HG03159 (cell line): ENCODE results near the gene NRXN2.
"Not testable (repeated sequence)": the region's sequence is repeated elsewhere in the genome, so short reads cannot be mapped to it uniquely, and the experiment has no call there.

Experiments used
- ATAC-seq: cut with Tn5 transposase; IDR thresholded peaks from one replicate; pipeline ENCODE4 v1.9.1; 2021; ENCODE audit warnings: mild to moderate bottlenecking, moderate library complexity; ENCODE audit not compliant: unreplicated experiment

NRXN2 gene

GRCh38 chr11:64569300-64569970 lies 153.6 kb downstream of the NRXN2 start:
- no peak for ATAC-seq

- no peak for ATAC-seq
These were observed 154.3 kb downstream of the NRXN2 start for GRCh38 chr11:64568584-64569140.

GRCh38 chr11:64568041-64568571 lies 154.9 kb downstream of the NRXN2 start:
- ATAC-seq: no peak

GRCh38 chr11:64566915-64567891 lies 155.8 kb downstream of the NRXN2 start:
- ATAC-seq: no peak

DNA sequence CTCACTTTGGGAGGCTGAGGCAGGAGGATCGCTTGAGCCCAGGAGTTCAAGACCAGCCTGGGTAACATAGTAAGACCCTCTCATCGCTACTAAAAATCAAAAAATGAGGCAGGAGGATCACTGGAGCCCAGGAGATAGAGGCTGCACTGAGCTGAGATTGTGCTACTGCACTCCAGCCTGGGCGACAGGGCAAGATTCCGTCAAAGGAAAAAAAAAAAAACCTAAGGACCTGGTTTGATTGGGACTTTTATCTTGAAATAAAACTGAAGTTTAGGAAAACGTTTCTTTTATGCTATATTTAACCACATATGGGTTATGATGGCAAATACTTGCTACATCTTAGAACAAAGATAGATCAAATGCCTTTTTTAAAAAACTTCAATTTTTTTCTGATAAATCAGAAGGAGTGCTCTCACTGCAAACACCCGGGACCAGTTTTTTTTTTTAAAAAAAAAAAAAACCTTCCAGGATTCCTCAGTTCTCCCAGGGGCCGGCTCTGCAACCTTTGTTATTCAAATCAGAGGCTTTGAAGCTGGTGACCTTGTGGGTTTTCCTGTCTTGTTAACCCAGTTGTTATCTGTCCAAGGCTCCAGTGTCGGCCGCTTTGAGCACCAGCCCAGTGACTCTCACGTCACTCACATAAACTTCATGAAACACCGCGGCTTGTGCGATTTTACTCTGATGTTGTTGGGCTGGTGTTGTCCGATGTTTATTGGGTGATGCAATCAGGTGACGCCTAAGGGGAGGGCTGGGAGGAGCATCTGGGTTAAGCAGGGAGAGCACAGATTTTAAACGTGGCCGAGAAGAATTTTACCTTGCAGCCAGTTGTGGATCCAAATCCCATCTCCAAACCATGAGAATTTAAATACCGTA lies 156.7 kb downstream of the NRXN2 start:
- ATAC-seq: no peak

DNA sequence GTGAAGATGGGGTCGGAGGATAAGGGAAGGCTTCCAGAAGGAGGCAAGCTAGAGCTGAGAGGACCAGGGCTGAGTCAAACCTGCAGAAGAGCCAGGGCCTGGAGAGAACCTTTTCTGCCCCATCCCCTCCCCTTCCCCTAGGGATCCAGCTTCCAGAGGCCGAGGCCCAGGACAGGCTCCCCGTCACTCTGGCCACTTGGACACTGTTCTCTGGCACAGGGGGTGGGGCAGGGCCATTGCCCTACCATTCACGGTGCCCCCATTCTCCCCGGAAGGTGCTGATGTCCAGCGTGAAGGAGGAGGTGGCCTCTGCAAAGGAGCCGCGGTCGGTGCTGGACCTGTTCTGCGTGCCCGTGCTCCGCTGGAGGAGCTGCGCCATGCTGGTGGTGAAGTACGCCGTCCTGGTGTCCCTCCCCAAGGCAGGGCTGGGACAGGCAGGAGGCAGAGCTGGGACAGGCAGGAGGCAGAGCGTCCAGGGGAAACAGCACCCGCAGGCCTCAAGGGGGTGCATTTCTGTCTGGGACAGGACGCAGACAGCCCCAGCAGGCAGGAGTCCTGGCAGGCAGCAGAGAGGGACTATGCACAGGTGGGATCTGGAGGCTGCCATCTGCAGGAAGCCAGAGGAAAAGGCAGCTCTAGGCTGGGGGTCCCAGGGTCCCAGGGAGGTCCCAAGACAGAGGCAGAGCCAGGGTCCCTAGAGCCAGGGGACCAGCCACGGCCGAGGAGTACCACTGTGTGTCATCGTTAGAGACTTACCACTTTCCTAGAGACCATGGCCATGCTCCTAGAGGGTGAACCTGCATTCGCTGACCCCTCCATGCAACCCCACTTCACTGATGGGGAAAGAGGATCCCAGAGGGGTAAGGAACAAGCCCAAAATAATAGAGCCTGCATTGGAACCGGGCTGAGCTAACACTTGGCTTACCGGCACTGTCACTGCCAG lies 157.8 kb downstream of the NRXN2 start:
- no peak for ATAC-seq

DNA sequence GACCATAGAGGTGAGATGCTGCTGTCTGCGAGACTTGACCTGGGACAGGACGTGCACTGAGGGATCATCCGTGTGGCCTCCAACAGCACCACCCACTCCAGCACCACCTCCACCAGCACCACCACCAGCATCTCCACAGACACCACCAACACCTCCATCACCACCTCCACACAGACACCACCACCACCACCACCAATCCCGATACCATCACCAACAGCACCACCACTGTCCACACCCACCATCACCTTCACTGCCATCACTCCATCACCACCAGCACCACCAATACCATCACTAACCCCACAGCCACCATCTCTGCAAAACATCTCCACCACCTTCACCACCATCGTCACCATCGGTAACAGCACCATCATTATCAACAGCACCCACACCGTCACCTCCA lies 158.6 kb downstream of the NRXN2 start:
- ATAC-seq: no peak

- ATAC-seq: no peak
These were observed 159.0 kb downstream of the NRXN2 start for GRCh38 chr11:64563966-64564365.

- no peak for ATAC-seq
These were observed 160.2 kb downstream of the NRXN2 start for GRCh38 chr11:64562723-64563351.

DNA sequence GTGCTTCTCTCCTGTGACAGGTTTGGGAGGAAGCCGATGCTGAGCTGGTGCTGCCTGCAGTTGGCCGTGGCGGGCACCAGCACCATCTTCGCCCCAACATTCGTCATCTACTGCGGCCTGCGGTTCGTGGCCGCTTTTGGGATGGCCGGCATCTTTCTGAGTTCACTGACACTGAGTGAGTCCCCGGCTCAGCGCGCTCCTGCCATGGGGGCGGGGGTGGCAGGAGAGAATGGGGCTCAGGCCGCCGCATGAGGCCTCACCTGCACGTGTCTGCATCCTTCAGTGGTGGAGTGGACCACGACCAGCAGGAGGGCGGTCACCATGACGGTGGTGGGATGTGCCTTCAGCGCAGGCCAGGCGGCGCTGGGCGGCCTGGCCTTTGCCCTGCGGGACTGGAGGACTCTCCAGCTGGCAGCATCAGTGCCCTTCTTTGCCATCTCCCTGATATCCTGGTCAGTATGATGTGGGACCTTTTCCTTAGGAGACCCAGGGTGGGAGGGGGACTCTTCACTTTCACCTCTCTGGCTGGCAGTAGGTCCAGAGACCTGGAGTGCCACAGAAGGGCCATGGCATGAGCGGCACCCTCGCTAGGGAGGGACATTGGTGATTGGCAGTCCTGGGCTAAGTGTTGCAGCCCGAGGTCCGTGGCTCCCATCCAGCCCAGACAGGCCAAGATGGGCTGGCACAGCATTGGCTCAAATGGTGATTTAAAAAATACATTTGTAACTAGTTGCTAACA lies 160.8 kb downstream of the NRXN2 start:
- ATAC-seq: no peak

GRCh38 chr11:64561429-64561828 lies 161.6 kb downstream of the NRXN2 start:
- ATAC-seq: not testable (repeated sequence)

DNA sequence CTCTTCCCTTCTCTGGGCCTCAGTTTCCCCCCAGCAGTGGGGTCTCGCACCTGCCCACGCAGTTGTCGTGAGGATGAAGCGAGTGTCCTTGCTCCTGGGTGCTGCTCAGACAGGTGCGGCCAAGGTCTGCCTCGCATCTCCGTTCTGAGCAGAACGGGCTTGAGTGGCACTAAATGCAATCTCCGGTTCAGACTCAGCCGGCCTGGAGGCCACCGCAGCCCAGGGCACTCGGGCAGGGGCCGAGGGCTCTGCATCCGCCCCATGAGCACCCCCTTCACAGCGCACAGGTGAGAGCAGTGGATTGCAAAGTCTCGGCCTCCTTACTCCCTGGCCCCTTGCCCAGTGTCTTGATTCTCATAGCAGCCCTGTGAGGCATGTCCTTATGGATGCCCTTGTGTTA lies 162.1 kb downstream of the NRXN2 start:
- ATAC-seq: no peak

DNA sequence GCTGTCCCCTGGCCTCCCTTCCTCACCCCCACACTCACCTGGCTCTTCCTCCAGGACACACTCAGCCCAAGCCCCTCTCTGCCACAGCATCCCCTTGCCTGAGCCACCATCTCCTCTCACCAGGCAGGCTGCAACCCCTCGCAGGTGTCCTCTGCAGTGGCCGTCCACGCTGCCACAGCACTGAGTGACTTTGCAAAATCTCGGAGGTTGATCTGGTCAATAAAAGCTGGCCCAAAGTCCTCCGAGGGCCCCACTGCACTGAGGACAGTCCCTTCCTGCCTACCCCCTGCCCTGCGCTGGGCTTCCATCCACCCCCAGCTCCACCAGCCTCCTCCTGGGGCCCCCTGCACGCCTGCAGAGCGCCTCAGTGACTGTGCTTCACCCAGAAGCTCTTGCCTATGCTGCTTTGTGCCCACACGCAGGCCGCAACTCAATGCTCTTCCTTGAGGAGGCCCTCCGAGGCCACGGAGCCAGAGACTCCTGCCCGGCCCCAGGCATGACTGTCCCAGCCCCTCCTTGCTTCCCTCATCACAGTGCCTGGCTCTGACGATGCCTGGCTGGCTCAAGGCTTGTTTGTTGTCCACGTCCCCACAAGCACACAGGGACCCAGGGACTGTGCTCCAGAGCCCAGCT lies 162.7 kb downstream of the NRXN2 start:
- no peak for ATAC-seq

DNA sequence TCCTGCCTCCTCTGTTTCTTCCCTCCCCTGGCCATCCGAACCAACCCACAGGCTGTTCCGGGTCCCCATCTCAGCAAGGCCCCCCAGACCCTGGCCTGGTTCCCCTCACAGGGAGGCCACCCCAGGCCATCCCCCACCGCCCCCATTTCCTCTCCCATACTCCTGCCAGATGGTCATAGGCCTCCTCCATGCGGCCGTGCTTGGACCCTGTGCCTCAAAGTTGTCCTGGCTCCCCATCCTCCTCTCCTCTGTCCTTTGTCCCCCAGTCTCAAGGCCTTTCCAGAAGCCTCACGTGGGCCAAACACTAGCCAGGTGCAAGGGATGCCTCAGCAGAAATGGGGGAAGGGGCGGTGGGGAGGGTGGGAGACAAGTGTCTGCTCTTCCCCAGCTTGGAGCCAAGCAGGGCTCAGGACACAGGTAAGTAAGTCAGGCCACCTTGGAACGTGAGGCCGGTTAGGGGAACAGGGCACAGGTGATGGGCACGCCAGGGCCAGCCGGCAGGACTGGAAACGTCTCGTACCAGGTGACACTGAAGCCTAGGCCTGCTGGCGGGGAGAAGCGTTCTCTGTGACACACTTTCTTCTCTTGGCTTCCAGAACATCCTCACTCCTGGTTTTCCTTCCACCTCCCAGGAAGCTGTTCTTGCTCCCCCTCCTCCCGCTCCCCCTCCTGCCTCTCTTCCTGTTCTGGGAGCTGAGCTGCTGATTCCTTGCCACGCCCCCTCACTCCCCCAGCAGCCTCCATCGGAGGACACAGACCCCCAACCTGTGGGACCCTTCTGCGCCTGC lies 163.5 kb downstream of the NRXN2 start:
- no peak for ATAC-seq

- no peak for ATAC-seq
These were observed 164.1 kb downstream of the NRXN2 start for GRCh38 chr11:64558869-64559268.

DNA sequence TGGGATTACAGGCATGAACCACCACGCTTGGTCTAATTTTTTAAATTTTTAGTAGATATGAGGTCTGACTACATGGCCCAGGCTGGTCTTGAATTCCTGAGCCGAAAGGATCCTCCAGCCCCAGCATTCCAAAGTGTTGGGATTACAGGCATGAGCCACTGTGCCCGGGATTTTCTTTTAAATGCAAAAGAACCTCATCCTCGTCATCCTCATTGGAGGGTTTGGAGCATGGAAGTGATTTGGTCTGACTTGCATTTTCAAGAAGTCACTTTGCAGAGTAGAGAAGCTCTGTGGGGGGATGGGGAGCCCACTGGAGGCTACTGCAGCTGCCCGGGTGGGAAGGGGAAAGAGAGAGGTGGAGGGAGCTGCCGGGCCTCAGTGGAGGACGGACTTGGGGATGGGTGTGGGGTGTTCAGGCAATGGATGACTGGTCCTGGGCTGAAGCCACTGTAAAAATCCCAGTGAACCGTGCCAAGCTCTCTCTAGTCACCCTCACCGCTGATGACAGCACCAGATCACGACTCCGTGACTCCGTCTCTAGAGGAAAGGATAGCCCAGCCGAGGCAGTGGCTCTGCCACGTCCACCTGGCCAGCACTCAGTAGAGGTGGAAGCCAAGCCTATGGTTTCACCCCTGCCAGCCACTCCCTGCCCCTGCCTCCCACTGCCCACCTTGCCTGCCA lies 164.8 kb downstream of the NRXN2 start:
- no peak for ATAC-seq
